Measurements from ENCODE around the gene GPR132.

GRCh38 chr14:105071326-105071725 is 6.1 kb upstream of the GPR132 start:
- TF ChIP-seq, protein P1, sequence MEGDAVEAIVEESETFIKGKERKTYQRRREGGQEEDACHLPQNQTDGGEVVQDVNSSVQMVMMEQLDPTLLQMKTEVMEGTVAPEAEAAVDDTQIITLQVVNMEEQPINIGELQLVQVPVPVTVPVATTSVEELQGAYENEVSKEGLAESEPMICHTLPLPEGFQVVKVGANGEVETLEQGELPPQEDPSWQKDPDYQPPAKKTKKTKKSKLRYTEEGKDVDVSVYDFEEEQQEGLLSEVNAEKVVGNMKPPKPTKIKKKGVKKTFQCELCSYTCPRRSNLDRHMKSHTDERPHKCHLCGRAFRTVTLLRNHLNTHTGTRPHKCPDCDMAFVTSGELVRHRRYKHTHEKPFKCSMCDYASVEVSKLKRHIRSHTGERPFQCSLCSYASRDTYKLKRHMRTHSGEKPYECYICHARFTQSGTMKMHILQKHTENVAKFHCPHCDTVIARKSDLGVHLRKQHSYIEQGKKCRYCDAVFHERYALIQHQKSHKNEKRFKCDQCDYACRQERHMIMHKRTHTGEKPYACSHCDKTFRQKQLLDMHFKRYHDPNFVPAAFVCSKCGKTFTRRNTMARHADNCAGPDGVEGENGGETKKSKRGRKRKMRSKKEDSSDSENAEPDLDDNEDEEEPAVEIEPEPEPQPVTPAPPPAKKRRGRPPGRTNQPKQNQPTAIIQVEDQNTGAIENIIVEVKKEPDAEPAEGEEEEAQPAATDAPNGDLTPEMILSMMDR (IDR thresholded peaks at IDR 0.05; ENCODE audit: insufficient read depth, low read length) = no peak
- no peak for TF ChIP-seq REST (IDR thresholded peaks at IDR 0.05; ENCODE audit: insufficient replicate concordance, low read depth)
- no peak for TF ChIP-seq POLR2AphosphoS5 (IDR thresholded peaks at IDR 0.05; ENCODE audit: low read depth)
- no peak for TF ChIP-seq GABPA (IDR thresholded peaks at IDR 0.05; ENCODE audit: low read depth)

Data from HL-60 (cell line).